ENCODE results near the gene BABAM2.

BABAM2 gene

DNA sequence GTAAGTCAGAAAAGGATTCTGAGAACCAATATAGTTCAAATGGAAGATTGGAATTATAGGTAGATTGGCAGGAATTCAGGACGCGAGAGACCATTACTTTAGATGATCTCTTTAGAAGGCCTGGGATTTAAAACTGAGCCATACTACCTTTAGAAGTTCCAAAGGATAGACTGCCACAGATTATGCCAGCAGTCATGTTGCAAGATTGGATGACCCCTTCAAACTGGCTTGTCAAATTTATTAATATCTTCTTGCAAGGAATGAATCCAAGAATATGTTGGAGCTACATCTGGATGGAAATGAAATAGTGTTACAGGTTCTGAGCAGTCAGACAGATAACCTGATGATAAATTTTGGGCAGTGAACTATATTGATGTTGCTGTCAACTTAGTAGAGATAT lies 22.0 kb downstream of the BABAM2 start:
- DNase-seq, result no peak

DNA sequence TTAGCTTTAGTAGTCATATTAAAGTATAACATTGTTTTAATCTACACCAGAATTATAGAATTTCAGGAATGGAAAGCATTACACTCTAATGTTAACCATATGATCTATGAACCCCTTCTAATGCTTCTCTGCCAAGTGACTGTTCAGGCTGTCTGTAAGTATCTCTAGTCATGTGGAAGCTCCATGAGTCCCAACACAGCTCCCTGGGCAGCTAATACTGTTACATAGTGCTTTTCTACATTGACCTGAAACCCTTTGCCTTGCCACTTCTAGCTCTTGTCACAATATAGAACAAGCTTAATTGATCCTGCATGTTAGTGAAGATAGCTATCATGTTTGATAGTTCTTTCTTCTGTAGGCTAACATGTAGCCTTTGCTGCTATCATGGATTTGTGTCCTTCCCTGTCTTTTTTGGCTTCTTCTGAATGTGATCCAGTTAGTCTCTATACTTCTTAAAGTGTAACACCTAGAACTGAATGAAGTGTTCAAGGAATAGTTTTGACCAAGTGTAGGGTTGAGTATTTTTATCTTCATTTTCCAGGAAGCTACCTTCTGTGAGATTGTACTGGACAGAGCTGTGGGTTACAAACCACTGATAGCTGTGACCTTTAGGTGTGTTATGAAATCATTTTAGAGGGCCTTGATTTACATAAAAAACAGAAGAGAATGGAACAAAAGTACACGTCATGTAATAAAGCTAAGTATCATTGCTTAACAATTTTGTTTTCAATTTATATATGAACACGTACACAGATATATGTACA lies 23.7 kb downstream of the BABAM2 start:
- no peak for DNase-seq

DNA sequence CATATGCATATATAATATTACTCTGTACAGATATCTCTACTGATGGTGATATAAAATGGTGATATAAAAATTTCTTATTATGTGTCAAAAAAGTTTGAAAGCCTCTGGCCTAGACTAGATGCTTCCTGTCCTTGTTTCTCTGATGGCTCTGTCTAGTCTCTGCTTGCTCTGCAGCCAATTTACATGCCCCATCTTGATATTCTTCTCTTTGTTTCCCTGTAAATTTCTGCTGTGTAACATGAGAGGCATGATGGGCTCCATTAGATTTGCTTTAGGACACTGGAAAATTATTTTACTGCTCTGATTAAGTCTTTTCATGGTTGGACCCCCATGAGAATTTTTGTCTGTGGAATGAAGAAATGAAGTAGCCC lies 24.3 kb downstream of the BABAM2 start:
- DNase-seq, result no peak

DNA sequence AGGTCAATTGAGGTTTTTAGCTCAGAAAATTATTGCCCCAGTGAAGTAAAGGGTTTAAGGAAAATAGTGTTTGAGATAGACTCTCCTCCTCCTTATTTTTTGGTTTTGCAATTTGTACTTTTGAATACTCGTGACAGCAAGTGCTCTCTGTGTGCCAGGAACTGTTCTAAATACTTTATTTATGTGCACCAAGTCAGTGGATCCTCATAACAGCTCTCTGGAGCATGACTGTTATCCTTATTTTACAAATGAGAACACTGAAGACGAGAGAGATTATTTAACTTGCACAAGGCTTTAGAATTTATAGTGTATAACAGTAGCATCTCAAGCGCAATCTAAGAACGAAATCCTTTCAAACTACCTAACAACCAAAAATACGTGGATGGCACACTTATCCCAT lies 24.7 kb downstream of the BABAM2 start:
- no peak for DNase-seq

DNA sequence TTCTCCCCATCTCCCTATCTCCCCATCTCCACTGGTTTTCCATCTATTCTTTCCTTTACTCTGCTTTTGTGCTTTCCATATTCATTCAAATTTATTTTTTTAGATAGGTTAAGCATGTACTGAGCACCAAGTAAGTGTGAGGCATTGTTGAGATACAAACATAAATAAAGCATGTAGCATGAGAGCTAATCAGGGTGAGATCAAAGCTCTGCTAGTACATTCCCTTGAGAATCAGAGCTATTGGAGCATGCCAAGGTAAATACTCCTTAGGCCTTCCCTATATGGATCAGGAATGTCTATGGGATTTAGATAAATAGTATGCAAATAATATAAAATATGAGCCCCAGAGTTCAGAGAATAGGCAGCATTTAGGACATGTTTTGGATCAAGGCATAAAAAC lies 25.3 kb downstream of the BABAM2 start:
- DNase-seq, result peak; percentile 10

DNA sequence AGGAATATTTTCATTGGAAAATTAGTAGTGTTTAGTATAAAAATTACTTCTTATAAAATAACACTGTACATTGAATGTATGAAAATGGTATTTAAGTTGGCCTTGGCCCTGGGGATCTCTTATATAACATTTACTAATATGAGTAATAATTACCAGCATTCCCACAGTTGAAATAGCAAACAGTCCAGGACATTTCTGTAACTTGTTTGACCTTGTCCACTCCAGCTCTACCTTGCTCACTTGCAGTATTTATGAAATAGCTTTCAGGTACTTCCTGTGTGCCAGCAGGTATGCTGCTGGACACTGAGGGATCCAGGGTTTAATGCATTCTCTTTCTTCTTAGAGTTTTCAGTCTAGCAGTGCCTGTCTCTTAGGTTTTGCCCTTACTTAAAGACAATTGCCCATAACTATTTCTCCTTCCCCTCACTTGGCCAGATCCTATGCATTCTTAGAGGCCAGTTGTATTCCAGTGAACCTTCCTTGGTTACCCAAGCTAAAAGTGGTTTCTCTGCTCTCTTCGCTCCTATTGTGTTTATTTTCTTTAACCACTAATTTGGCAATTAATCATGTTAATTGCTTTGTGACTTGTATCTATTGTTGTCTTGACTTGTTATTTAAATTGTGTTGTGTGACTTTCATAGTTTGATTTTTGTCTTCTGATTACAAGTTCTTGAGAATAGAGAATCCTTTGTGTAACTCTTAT lies 25.9 kb downstream of the BABAM2 start:
- no peak for DNase-seq

DNA sequence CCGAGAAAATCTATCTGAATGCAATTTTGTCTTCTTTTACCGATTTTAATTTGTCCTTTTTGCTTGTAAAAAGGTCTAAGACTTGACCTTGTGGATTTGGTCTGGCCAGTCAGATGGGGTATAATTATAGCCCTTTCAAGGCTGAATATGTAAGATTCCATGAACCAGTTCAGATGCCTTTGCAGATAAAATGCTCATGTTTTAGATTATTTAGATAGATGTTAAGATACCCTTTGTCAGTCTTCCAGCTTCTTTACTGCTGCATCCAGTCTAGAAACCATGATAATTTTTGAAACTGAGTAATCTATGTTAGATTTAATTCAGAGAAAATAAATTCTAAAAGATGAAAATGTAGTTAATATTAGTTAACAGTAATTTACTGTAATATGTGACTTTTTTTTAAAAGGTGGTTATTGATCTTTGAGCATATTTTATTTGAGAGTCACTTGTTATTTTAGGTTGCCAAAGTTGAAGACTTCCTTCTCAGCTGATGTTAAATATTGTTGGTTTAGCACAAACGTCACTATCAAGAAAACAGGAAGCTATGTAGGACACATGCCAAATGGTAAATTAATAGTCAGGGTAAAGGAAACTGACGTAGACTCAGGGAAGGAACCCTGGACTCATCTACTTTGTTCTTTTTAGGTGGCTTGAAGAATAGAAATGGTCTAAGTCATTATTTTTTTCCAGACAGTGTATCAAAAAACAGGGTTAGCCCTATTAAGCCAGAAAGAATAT lies 29.8 kb downstream of the BABAM2 start:
- no peak for DNase-seq

DNA sequence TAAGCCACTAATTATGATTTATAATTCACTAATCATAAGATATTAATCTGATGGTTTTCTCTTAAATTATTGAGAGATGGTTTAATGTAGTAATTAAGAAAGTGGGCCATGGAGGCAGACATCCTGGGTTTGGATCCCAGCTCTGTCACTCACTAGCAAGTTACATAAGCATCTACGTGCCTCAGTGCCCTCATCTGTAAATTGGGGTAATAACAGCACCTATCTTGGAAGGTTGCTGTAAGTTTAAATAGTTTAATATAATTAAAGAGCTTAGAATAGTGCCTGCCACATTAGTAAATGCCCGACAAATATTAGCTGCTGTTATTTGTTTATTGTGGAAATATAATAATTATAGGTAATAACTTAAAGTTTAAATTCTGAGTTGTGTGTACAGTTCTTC lies 30.9 kb downstream of the BABAM2 start:
- DNase-seq, result no peak

DNA sequence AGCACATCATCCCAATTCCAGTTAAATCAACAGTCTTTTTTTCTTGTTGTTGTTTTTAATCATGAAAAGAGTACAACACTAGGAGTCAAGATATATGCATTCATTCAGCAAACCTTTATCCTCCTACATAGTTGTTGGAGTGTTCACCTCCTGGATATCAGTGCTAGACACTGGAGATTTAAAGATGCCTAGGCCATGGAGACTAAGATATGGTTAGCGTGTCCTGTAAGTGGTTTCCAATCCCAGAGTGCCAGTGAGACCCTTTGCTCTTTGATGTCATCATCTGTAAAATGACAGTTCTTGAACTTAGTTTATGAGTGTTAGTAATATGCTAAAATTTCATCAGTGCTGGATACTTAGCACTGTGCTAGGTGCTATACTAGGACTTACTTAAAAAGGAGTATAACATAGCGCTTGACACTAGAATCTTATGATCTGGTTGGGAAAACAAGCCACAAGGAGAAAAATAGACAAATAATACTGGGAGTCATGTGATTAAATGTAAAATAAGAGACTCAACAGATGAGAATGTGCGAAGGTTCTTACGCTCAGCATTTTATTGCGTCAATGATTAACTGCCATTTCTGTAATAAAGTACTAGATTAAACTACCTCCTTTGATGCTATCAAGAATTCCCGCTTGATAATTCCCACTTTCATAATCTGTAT lies 31.5 kb downstream of the BABAM2 start:
- DNase-seq, result no peak

DNA sequence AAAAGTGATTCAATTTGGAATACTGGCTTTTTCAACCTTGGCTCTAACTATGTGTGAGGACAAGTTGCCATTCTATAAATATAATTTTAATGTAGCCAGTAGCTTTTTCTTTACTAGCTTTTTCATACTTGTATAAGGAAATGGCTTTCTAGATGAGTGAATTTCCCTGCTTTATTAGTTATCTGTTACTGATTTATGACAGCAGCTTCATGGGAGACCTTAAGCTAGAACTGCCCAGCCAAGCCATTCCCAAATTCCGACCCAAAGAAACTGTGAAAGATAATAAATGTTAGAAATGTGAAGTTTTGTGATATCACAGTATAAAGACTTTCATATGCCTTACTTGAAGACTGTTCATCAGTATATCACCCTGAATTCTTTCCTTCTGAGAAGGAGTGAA lies 32.3 kb downstream of the BABAM2 start:
- DNase-seq, result no peak

DNA sequence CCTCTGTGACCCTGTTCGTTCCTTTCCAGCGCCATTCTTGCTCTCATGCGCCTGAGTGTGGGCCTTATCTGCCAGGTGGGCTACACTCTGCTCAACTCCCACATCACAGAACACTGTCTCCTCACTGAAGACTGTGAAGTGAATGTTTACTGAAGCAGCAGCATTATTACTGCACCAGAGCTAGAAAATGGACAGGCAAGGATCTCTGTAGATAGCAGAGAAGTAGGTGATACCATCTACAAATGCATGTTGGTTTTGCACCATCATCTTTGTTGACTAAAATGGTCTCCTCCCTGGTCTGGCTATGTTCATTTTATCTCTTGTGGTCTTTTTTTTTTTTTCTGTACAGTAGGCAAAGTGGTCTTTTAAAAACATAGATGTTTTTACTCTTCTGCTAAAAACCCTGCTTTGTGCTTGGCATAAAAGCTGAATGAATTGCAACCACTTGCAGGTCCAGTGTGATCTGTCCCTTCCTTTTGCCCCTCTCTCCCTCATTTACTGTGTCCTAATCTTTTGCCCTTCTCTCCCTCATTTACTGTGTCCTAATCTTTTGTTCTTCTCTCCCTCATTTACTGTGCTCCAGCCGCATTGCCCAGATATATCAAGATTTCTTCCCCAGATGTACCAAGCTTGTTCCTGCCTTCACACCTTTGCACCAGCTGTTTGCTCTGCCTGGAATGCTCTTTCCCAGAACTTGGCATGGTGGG lies 35.4 kb downstream of the BABAM2 start:
- no peak for DNase-seq

DNA sequence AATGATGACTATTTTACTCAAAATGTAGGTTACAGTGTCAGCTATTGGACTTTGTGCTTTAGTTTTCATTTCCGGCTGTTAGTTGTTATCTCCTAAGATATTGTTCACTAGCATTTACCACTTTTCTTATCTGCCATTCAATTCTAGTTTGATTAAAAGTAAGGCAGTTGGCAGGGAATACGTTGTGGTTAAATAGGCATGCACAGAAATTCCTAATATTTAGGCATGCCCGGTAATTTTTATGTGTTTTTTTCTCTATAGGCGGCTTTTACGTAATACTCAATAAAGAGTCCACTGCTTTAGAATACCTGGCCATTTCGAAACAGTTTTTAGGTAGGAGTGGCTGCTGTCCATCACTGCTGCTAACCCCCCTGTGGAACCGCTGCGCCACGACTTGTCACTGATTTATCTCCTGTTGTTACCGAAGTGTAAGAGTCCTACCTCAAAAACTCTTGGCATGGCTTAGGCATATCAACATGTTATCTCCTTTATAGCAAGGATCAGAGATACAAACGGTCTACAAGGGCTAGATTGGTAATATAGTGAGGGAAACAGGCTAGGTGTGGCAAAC lies 39.5 kb downstream of the BABAM2 start:
- no peak for DNase-seq

DNA sequence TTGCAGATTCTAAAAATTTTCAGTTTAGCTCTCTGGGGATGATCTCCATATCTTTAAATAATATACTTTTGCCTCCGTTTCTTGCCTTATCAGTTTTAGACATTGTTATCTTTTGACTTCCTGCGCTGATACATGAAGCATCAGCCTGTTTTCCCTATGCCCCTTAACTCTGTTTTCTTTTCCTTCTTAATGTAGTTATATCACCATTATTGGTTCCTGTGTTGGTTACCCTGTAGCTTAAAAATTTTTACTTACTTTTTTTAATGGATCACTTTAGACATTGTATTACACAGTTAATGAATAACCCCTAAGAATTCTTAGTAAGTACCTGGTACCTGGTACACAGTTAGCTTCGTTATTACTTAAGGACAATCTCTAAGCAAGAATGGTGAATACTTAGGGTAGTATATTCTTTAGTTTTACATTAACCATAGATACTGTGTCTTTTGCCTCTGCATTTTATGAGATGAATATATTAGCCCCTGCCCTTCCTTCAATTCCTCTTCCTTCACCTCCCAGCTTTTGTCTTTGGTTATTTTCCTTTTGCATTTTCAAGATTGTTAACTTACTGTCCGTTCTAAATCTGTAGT lies 40.9 kb downstream of the BABAM2 start:
- no peak for DNase-seq

DNA sequence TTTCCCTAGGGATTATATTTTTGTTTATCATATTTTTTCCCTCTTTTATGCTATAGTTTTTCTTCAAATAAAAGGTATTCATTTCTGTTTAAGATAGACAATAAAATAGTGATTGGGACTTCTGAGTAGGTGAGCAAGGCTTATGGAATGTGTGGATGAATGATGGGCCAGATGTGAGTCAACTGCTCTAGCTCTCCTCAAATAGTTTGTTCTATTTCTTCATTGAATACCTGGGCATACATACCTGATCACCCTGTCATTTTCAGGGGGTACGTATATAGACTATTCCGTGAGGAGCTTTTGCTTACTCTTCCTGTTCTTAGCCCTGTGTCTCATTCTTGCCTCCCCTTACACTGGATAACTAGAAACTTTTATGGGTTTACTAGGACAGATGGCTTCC lies 41.9 kb downstream of the BABAM2 start:
- DNase-seq, result no peak

DNA sequence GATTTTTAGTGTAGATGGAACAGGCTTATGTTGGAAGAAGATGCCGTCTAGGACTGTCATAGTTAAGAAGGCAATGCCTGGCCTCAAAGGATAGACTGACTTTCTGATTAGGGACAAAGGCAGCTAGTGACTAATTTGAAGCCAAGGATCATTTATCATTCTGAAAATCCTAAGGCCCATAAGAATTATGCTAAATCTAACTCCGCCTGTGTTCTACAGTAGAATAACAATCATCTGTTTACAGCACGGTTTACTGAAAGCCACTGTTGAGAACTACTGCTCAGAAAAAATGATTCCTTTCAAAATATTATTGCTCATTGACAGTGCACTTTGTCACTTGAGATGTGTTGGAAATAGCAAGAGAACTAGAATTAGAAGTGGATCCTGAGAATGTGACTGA lies 44.5 kb downstream of the BABAM2 start:
- no peak for DNase-seq

DNA sequence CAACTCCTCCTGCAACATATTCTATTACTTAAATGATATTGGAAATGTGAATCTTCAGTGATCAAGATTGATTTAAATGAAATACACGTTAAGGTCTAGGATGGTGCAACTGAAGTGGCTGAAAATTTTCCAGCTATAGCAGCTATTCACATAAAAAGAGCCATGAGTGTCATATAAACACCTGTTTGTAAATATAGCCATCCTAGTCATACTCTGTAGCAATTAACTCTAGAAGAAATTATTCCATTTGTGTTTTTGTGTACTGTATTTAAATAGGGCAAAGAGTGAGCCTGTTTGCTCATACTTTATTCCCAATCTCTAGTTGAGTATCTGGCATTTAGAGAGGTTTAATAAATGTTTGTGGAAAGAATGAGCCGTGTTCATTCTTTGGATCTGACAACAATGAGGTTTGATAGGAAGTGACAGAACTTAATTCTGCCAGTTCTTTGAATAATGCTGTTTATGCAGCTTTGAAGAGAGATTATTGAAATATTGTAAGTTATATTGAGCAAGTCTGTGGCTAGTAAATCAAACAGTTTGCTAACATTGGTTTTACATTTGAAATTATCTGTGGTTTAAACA lies 49.7 kb downstream of the BABAM2 start:
- DNase-seq, result no peak

DNA sequence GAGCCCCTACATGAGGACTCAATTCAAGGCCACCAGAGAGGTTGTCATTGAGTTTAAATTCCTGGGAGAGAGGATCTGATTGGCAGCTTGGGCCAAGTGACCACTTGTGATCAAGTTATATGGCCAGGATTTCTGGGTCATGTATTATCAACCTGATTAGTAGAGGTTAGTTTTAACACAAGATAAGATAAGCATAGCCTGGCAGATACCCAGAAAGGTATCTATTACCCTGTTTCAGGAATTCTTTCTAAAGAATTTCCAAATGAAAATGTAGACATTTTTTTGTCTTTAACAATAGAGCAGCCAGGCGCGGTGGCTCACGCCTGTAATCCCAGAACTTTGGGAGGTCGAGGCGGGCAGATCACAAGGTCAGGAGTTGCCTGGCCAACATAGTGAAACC lies 50.5 kb downstream of the BABAM2 start:
- no peak for DNase-seq

DNA sequence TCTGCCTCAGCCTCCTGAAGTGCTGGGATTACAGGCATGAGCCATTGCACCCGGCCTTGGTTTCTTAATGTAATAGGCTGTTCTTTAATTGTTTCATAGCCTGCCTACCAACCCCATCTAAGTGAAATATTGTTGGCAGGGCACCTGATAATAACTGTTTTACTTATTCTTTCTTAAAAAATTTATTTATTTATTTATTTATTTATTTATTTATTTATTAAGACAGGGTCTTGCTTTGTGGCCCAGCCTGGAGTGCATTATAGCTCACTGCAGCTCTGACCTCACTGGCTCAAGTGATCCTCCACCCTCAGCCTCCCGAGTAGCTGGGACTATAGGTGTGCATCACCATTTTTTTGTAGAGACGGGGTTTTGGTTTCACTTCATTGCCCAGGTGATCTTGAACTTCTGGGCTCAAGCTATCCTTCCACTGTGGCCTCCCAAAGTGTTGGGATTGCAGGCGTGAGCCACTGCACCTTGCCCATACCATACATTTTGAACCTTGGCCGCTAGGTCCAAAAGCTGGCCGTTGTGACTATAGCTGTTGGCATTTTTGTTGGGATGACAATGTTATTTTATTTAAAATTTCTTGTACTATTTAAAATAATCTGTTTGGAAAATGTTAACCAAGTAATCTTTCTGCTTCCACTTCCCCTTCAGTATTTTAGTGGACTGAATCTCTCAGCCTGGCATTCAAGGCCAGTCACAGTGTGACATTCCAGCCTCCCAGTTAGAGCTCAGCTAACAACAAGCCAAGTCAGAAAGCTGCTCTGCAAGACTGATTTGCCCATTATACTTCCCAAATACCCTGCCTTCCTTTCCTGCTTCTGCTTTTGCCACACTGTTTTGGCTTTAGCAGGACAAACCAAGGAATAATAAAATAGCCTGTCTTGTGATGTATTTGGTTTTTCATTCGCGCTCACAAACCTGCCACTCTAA lies 52.4 kb downstream of the BABAM2 start:
- DNase-seq, result no peak

DNA sequence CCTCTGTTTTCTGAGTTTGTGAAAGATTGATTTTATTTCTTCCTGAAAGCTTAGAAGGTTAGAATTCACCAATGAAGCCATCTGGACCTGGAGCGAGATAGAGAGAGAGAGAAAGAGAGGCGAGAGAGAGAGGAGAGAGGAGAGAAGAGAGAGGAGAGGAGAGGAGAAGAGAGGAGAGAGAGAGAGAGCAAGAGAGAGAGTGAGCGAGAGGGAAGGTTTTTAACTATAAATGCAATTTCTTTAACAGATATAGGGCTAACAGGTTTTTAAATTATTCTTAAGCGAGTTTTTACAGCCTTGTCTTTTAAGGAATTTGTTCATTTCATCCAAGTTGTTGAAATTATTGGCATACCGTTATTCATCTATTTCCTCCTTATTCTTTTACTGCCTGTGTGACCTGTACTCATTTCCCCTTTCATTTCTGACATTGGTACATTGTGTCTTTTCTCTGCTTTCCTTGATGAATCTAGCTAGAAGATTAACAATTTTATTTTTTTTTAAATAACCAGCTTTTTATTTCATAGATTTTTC lies 56.1 kb downstream of the BABAM2 start:
- no peak for DNase-seq

DNA sequence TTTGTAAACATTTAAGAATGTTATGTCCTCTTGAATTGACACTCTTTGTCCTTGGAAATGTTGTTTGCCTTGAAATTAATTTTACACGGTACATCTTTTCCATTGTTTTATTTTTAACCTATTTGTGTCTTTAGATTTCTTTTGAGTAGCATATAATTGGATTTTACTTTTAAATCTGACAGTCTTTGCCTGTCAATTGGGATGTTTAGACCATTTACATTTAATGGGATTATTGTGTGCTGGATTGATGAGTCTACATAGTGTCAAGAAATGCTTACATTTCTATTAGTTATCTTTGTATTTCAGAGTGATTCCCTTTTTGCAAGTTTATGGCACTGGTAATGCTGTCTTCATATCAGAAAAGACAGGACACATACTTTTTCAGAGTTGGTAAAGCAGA lies 61.5 kb downstream of the BABAM2 start:
- DNase-seq, result no peak
